GM21825 (cell line): ENCODE results near the gene UBB.
A peak's percentile ranks its signal among the peaks of the same experiment; 100 is the strongest.
"Not testable (repeated sequence)": the region's sequence is repeated elsewhere in the genome, so short reads cannot be mapped to it uniquely, and the experiment has no call there.

Experiments used
- ATAC-seq: cut with Tn5 transposase; IDR thresholded peaks from one replicate; pipeline ENCODE4 v1.9.1; 2021; ENCODE audit warnings: mild to moderate bottlenecking, moderate library complexity; ENCODE audit not compliant: unreplicated experiment

UBB gene

DNA sequence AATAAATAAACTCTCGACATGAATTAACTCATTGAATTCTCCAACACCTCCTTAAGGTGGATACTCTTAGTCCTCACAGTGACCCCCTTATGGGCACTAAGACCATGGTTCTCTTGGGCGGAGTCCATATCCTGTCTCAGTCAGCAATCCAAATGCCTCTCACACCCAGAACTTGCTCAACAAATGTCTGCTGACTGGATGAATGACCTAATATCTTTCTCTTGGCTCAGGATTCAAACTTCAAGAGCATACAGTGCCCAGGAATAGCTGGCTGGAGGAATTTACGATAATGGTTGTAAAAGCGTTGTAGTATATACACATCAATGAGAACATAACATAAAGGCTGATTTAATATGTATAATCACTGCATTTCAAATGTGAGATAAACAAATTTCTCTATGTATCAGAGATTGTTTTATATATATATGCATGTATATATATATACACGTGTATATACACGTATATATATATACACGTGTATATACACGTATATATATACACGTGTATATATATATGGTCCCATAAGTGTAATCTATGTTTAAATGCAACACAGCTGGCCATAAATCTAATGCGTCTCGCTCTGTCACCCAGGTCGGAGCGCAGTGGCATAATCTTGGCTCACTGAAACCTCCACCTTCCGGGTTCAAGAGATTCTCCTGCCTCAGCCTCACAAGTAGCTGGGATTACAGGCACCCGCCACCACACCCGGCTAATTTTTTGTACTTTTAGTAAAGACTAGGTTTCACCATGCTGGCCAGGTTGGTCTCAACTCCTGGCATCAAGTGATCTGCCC is 6.5 kb upstream of the UBB start:
- no peak for ATAC-seq

DNA sequence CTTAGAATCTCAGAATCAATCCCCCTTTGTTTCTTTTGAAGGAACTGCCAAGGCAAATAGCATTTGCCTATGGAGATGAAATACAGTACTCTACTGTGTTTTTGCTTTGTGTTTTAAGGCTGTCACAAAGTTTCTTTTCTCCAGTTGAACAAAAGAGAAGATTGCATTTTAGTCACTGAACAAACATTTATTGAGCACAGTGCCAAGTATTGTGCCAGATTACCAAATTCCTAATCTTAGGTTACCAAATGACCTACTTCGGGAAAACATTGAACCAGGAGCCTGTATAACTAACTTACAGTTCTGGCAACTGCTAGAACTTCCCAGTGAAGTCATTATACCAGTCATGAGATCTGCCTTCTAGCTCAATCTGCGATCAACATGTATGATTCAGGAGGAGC is 3.0 kb upstream of the UBB start:
- ATAC-seq, result no peak

DNA sequence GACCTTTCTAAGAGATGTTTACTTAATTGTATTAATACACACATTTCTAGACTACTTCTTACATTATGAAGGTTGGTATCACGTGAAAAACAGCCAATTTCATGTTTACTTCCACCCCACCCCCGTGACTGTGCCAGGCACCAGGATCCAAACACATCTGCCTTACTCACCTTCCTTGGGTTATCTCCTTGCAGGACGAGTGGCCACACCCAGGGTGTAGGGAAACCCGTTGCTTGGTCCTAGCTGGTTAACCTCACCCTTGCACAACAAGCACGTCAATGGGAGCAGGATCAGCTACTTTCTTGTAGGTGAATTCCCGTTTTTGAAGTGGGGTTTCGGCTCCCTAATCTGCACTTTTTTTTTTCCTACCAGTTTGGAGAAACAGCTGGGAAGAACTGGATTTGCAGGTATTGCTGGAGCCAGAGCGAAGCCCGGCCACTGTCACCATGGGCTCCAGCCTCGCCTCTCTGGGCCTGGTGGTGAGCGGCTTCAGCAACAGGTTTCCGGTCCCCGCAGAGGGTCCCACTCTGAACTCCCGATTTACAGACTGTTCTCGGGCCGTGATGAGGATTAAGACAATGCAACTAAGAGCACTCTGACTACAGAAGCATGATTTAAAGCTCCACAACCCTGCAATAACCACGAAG is 2.1 kb upstream of the UBB start:
- ATAC-seq, result no peak

GRCh38 chr17:16379654-16380053 is 1.2 kb upstream of the UBB start:
- ATAC-seq, result no peak

GRCh38 chr17:16381496-16381820 is 567 bp downstream of the UBB start:
- peak; percentile 4 for ATAC-seq

GRCh38 chr17:16383216-16383615 is 2.3 kb downstream of the UBB start:
- ATAC-seq, result no peak

DNA sequence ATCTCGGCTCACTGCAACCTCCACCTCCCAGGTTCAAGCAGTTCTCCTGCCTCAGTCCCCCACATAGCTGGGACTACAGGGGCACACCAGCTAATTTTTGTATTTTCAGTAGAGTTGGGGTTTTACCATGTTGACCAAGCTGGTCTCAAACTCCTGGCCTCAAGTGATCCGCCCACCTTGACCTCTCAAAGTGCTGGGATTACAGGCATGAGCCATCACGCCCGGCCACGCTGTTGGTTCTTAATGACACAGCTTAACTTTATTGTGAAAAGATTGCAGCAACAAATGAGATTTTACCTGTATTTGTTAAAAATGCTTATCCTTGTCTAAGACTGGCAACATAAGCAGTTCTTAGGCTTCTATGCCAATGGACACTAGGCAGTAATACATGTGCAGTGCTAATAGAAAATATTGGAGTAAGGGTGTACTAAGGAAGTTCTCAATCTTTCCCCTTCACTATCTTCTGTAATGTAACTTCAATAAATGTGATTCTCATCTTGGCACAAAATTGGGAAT is 2.9 kb downstream of the UBB start:
- no peak for ATAC-seq

GRCh38 chr17:16384557-16384956 is 3.7 kb downstream of the UBB start:
- ATAC-seq, result no peak

GRCh38 chr17:16386126-16386507 is 5.2 kb downstream of the UBB start:
- not testable (repeated sequence) for ATAC-seq

DNA sequence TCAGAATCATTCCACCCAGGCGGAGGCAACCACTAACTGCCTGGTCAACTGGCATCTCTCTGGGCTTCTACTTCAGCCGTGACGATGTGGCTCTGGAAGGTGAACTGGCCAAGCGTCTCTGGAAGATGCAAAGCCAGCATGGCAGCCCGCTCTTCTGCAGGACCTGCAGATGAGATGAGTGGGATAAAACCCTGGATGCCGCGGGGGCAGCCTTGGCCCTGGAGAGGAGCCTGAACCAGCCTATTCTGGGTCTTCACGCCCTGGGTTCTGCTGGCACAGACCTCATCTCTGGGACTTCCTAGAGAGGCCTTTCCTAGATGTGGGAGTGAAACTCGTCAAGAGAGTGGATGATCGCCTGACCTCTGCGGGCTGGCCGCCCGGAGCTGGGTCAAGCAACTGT is 10.6 kb downstream of the UBB start:
- ATAC-seq, result no peak

- not testable (repeated sequence) for ATAC-seq
Observed at GRCh38 chr17:16392491-16392890, 11.6 kb downstream of the UBB start.

- not testable (repeated sequence) for ATAC-seq
Observed at GRCh38 chr17:16395887-16396286, 15.0 kb downstream of the UBB start.

DNA sequence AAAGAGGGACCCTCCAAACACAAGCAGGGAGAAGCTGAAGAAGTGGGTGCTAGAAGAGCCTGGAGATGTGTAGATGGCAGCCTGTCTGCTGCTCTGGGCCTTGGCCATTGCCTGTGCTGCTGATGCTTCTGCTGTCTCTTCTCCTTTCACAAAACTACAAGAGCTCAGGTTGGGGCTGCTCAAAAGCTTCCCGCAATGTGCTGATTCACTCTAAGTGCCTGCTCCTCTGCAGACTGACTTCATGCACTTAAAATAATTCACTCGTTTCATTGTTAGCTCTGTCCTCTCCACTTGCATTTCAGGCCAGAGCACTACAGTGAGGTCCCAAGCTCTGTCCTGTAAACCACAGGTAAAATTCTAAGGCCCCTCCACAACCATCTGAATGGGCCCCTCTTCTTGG is 15.8 kb downstream of the UBB start:
- ATAC-seq, result not testable (repeated sequence)

GRCh38 chr17:16398270-16399267 is 17.7 kb downstream of the UBB start:
- ATAC-seq, result peak; percentile 83

- ATAC-seq, result not testable (repeated sequence)
Observed at GRCh38 chr17:16403847-16404246, 23.0 kb downstream of the UBB start.

GRCh38 chr17:16406742-16407674 is 26.1 kb downstream of the UBB start:
- no peak for ATAC-seq

DNA sequence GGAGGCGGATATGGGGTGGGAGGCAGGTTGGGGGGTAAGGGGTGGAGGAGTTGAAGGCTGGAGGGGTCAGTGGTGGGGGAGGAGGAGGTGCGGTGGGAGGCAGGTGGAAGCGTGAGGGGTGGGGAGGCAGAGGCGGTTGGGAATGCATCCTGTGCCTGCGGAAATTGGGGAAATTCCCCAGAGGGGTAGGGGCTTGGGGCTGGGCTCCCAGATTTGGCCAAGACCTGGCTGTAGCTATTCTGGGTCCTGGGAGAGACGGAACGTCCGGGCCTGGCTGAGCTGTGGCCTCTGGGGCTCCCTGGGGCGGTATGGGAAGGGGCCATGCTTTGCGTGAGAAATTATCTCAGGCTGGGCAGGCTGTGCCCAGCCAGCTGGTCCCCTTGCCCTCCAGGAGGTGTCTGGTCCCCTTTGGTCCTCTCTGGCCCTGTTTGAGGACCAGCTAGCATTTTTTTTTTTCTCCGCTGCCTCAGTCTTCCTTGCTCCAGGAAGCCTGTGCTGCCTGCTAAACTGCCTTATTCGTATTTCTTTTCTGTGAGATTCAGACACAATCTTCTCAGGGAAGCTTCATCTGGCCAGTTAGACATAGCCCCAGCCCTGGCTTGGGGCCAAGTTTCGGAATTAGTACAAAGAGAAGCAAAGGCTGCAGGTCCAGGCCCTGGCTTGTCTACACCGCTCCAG is 27.2 kb downstream of the UBB start:
- ATAC-seq, result peak; percentile 89

- ATAC-seq, result peak; percentile 31
Observed at GRCh38 chr17:16415031-16415924, 34.4 kb downstream of the UBB start, which contains the start of gene TRPV2. TSS of gene TRPV2 (plus strand) at chr17:16415571. CDS start at chr17:16417669, 2,098 bp downstream.
